ENCODE data around the gene MUS81. TPM values are rescaled to one million over a fixed set of nuclear protein-coding genes. Genes with fewer than 3 reads are reported as not detected.

Gene MUS81
- total and polyA plus RNA-seq, 10 of the 15 experiments (the other 5 are each of a cell fraction or from before 2014, with no cell fraction given) = 11.8 to 76.1 (median 48.4) TPM

GRCh38 chr11:65866509-65867283 lies 6.5 kb downstream of the MUS81 start:
- no peak overlapping the region for H3K4me2 ChIP-seq (ENCODE audit: control insufficient read depth, insufficient read depth)
- peaks cover 15% of the 10 kb centered on the region for H3K4me1 ChIP-seq (ENCODE audit: control insufficient read depth, insufficient read depth, low read length)
- no peaks in the 10 kb centered on the region for H3K27me3 ChIP-seq (replicated peaks in 1 of 2; ENCODE audit: control insufficient read depth in 2 of 2, insufficient read depth in 2 of 2, low read length in 1 of 2)
- FAIRE-seq = no peak
- H3K79me2 ChIP-seq (ENCODE audit: control insufficient read depth, insufficient read depth, low read length) = peaks cover 10% of the 10 kb centered on the region
- H3K36me3 ChIP-seq (ENCODE audit: control insufficient read depth in 2 of 2, insufficient read depth in 2 of 2, low read length in 1 of 2) = peaks cover 23 to 38% of the 10 kb centered on the region in 2 experiments
- H2AFZ ChIP-seq (ENCODE audit: control insufficient read depth, low read depth, low read length) = no peak overlapping the region
- in situ Hi-C loops (cut with MboI) (loop anchor here (25.0 kb wide), 1 partner anchor 1629 kb away; the partner anchor contains the start of genes DNAJC4, FKBP2, NUDT22 and PPP1R14B), intact Hi-C loops (cut with micrococcal nuclease; ENCODE audit: unreplicated experiment) (no loop called here)
- CTCF ChIA-PET = interaction anchor here (0.8 to 1.6 kb wide), 2 partner anchors 18 to 23 kb away, joined by 3 read pairs; no protein-coding TSS in a partner anchor
- WGBS (ENCODE audit: insufficient coverage, insufficient replicate concordance, low lambda C conversion rate, missing lambda C conversion rate) = 97% methylated on average over 21 of the region's 21 CpGs
- POLR2A ChIA-PET = no interaction called here
- no peak for DNase-seq (ENCODE audit: low read depth, low spot score)
- no TSS peak for BruUV-seq (replicated peaks)
- SMC1A ChIA-PET (ENCODE audit: uncharacterized antibody, unreplicated experiment) = no interaction called here
- RAD21 ChIA-PET (ENCODE audit: unreplicated experiment) = no interaction called here
- no peak overlapping the region for H3K4me3 ChIP-seq
- TF ChIP-seq IKZF1 (conservative IDR thresholded peaks at IDR 0.05) = no peak
- no peak for TF ChIP-seq SPI1 (IDR thresholded peaks at IDR 0.05; ENCODE audit: borderline replicate concordance, insufficient read depth, low read depth, low read length)
- peak; percentile 62 for TF ChIP-seq POLR2A (IDR thresholded peaks at IDR 0.05; ENCODE audit: low read depth, low read length)
- no peak for TF ChIP-seq SUZ12 (IDR thresholded peaks at IDR 0.05; ENCODE audit: unreplicated experiment)
- TF ChIP-seq ZNF274 (IDR thresholded peaks at IDR 0.05; ENCODE audit: insufficient read depth, insufficient read length) = no peak
- no peak for TF ChIP-seq EP300 (IDR thresholded peaks at IDR 0.05; ENCODE audit: borderline replicate concordance in 1 of 2, control insufficient read depth in 1 of 2, low read depth in 2 of 2, low read length in 2 of 2)
- TF ChIP-seq SIX5 (IDR thresholded peaks at IDR 0.05; ENCODE audit: low read depth, low read length, severe bottlenecking) = no peak
- no peak for TF ChIP-seq ZNF592 (IDR thresholded peaks at IDR 0.05)
- no peaks in the 10 kb centered on the region; the same call in 1 of the 2 replicates for H4K20me1 ChIP-seq (ENCODE audit: control insufficient read depth, insufficient read depth)
- H3K27ac ChIP-seq (ENCODE audit: control insufficient read depth, insufficient read depth) = no peak overlapping the region
- H3K9me3 ChIP-seq (replicated peaks; ENCODE audit: control insufficient read depth, insufficient read depth, low read length) = no peaks in the 10 kb centered on the region
- ATAC-seq = no peak
- H3K9ac ChIP-seq (ENCODE audit: control insufficient read depth, insufficient read depth, low read length) = no peak overlapping the region
